Stimulated activated naive B cell treated with anti-CD40 and anti-IgM and Interleukin-4, amounts not matched to agents 10 μg/mL and 1 μg/mL and 100 μg/mL, for 72 hours (primary cell): ENCODE data around the gene STAC3.

ENCODE experiments used
- ATAC-seq, 2 donors: fragments of 150-1000 bp; cut with Tn5 transposase; replicated peaks; 2 replicates each; pipeline ENCODE4 v1.10.0; 2021; ENCODE audit warnings: moderate library complexity in 1 of 2
- DNase-seq: peaks from one replicate; pipeline ENCODE4 v3.0.0; 2021
- H3K27ac Mint-ChIP-seq: one replicate; pipeline ENCODE4 v1.8.0; 2022; ENCODE audit warnings: mild to moderate bottlenecking, mixed read lengths
- H3K27me3 Mint-ChIP-seq, 2 donors: one replicate each; pipeline ENCODE4 v1.8.0; 2022; ENCODE audit warnings: mixed read lengths in 2 of 2
- H3K36me3 Mint-ChIP-seq, 2 donors: one replicate each; pipeline ENCODE4 v1.8.0; 2022; ENCODE audit warnings: mixed read lengths in 2 of 2, mild to moderate bottlenecking in 1 of 2
- H3K4me1 Mint-ChIP-seq, 2 donors: one replicate each; pipeline ENCODE4 v1.8.0; 2022; ENCODE audit warnings: mixed read lengths in 2 of 2, mild to moderate bottlenecking in 1 of 2
- H3K4me3 Mint-ChIP-seq, 2 donors: one replicate each; pipeline ENCODE4 v1.8.0; 2022; ENCODE audit warnings: mild to moderate bottlenecking in 2 of 2, mixed read lengths in 2 of 2, moderate library complexity in 1 of 2
- H3K9me3 Mint-ChIP-seq, 2 donors: one replicate each; pipeline ENCODE4 v1.8.0; 2022; ENCODE audit warnings: mixed read lengths in 2 of 2, mild to moderate bottlenecking in 1 of 2

STAC3 gene

DNA sequence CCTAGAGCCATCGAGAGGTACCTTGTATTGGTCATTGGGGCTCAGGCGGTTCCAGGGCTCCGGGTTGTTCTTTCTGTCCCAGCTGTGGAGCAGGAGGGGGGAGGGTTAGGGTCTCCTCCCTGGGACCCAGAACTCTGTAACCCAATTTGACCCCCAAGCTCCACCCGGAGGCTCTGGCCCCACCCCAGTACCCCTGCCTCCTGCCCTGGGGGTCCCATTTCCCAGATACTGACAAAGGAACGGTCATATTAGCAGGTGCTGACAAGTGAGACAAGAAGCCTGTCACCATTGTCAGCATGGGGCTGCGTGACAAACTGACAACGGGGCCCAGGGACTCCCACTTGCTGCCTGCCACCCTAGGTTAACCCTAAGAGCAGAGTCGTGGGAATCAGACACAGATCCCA, 15.3 kb downstream of the STAC3 start:
- H3K4me3 Mint-ChIP-seq = no peak overlapping the region
- H3K27ac Mint-ChIP-seq = peak overlapping the region; percentile 84
- peaks cover 24 to 29% of the 10 kb centered on the region in 2 donors for H3K27me3 Mint-ChIP-seq
- H3K4me1 Mint-ChIP-seq = peaks cover 69 to 99% of the 10 kb centered on the region in 2 donors
- DNase-seq = no peak
- ATAC-seq = no peak
- H3K36me3 Mint-ChIP-seq = peaks cover 39 to 55% of the 10 kb centered on the region in 2 donors
- no peaks in the 10 kb centered on the region for H3K9me3 Mint-ChIP-seq

DNA sequence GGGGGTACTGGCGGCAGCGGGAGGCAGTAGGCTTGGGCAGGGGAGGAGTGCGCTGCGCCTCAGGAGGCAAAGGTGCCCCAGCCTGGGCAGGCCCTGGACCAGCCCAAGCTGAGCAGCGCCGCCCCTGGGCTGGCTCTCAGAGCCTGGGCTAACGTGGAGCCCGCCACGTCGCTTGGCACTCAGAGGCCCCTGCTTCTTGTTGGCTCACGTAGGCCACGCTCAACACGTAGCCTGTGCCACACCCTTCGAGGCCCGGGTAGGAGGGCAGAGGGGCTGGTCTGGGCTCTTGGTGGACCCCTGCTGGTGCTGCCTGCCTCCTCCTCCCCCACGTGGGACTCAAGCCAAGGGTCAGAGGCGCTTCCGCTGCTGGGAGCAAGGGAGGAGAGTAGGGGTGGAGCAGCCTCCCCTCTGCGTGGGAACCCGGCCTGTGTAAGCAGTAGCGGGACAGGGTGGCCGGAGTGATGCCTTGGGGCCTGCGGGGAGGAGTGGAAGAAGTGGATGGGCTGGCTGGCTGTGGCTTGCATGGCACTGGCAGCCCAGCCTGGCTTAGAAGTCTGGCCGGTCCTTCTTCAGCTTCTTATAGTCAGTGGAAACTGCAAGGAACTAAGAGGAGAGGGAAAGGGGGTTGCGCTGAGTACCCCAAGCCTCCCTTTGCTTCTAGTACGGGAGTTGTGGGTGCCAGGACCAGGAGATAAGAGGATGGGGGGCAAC, 15.8 kb downstream of the STAC3 start:
- H3K27me3 Mint-ChIP-seq = peaks cover 24% of the 10 kb centered on the region in 2 donors
- no peaks in the 10 kb centered on the region for H3K9me3 Mint-ChIP-seq
- peaks cover 45 to 61% of the 10 kb centered on the region in 2 donors for H3K36me3 Mint-ChIP-seq
- no peak for DNase-seq
- H3K4me3 Mint-ChIP-seq = peak overlapping the region in 1 of 2 donors; percentile 61
- peak; percentile 19 to 30 for ATAC-seq
- H3K27ac Mint-ChIP-seq = peak overlapping the region; percentile 94
- H3K4me1 Mint-ChIP-seq = peaks cover 70 to 99% of the 10 kb centered on the region in 2 donors

DNA sequence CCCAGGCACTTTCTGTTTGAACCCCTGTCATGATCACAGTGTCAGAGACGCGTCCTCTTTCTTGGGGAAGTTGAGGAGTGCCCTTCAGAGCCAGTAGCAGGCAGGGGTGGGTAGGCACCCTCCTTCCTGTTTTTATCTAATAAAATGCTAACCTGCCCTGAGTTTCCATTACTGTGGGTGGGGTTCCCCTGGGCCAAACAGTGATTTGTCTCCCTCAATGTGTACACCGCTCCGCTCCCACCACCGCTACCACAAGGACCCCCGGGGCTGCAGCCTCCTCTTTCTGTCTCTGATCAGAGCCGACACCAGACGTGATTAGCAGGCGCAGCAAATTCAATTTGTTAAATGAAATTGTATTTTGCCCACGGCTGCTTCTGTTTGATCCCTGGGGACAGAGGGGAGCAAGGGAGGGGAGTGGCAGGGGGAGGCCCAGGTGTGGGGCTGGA, 16.4 kb downstream of the STAC3 start:
- Mint-ChIP-seq H3K4me1 (peaks cover 70 to 99% of the 10 kb centered on the region in 2 donors), H3K4me3 (peak overlapping the region; percentile 61 to 70), H3K36me3 (peaks cover 47 to 67% of the 10 kb centered on the region in 2 donors), H3K9me3 (no peaks in the 10 kb centered on the region), H3K27me3 (peaks cover 24% of the 10 kb centered on the region in 2 donors), H3K27ac (peak overlapping the region; percentile 94)
- DNase-seq = peak; percentile 64
- ATAC-seq = peak; percentile 65 to 69

DNA sequence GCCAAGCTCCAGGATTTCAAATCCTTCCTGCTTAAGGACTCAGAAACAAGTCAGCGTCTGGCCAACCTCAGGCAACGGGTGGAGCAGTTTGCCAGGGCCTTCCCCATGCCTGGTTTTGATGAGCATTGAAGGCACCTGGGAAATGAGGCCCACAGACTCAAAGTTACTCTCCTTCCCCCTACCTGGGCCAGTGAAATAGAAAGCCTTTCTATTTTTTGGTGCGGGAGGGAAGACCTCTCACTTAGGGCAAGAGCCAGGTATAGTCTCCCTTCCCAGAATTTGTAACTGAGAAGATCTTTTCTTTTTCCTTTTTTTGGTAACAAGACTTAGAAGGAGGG, 16.8 kb downstream of the STAC3 start:
- peak overlapping the region; percentile 94 for H3K27ac Mint-ChIP-seq
- ATAC-seq = no peak
- peaks cover 70 to 99% of the 10 kb centered on the region in 2 donors for H3K4me1 Mint-ChIP-seq
- DNase-seq = no peak
- no peaks in the 10 kb centered on the region for H3K9me3 Mint-ChIP-seq
- H3K36me3 Mint-ChIP-seq = peaks cover 48 to 68% of the 10 kb centered on the region in 2 donors
- peak overlapping the region; percentile 61 to 70 for H3K4me3 Mint-ChIP-seq
- peaks cover 24% of the 10 kb centered on the region in 2 donors for H3K27me3 Mint-ChIP-seq

DNA sequence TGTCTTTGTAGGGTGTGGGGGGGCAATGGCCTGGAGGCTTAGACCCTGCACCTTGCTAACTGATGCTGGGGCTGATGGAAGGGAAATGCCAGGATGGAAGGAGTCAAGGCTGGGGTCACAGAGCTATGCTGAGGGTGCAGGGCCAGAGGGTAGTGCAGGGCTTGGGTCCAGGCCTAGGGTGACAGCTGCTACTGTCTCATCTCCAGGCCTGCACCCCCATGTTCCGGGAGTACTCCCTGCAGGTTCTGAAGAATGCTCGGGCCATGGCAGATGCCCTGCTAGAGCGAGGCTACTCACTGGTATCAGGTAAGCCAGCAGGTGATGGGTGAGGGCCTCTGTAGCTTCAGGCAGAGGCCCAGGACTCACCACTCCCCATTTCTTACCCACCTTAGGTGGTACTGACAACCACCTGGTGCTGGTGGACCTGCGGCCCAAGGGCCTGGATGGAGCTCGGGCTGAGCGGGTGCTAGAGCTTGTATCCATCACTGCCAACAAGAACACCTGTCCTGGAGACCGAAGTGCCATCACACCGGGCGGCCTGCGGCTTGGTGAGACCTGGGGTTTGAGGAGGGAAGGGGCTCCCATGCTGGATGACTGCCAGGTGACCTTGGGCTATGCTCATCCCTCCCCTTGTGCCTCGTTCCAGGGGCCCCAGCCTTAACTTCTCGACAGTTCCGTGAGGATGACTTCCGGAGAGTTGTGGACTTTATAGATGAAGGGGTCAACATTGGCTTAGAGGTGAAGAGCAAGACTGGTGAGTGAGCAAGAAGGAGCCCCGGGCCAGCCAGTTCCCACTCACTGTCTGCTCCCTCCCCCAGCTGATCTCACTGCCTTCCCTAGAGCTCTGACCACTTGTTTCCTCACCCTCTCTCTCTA, 17.4 kb downstream of the STAC3 start:
- Mint-ChIP-seq H3K27me3 (peaks cover 19% of the 10 kb centered on the region in 2 donors), H3K9me3 (no peaks in the 10 kb centered on the region), H3K27ac (peak overlapping the region; percentile 94), H3K36me3 (peaks cover 48 to 68% of the 10 kb centered on the region in 2 donors), H3K4me3 (peak overlapping the region; percentile 61 to 70), H3K4me1 (peaks cover 70 to 100% of the 10 kb centered on the region in 2 donors)
- DNase-seq (no peak), ATAC-seq (no peak)

DNA sequence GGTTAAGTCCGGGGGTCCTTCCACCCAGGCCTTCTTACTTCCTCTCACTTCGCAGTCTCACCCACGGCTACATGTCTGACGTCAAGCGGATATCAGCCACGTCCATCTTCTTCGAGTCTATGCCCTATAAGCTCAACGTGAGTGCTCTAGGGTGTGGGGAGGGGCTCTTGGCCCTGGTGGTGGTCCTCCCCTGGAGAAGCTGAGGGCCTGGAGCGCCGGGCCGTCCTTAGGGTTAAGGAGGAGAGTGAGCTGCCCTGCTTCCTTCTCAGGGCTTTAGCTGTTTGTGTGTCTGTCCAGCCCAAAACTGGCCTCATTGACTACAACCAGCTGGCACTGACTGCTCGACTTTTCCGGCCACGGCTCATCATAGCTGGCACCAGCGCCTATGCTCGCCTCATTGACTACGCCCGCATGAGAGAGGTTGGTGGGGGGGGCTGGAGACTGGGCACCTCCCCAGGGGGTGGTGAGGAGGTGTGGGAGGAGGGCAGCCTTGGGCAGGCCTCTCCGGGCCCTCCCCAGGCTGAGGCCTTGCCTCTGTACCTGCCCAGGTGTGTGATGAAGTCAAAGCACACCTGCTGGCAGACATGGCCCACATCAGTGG, 18.7 kb downstream of the STAC3 start:
- no peak for ATAC-seq
- peak overlapping the region; percentile 56 for H3K27ac Mint-ChIP-seq
- H3K36me3 Mint-ChIP-seq = peaks cover 48 to 63% of the 10 kb centered on the region in 2 donors
- H3K9me3 Mint-ChIP-seq = no peaks in the 10 kb centered on the region
- no peak overlapping the region for H3K4me3 Mint-ChIP-seq
- H3K27me3 Mint-ChIP-seq = peaks cover 11 to 12% of the 10 kb centered on the region in 2 donors
- no peak for DNase-seq
- H3K4me1 Mint-ChIP-seq = peaks cover 67 to 93% of the 10 kb centered on the region in 2 donors

DNA sequence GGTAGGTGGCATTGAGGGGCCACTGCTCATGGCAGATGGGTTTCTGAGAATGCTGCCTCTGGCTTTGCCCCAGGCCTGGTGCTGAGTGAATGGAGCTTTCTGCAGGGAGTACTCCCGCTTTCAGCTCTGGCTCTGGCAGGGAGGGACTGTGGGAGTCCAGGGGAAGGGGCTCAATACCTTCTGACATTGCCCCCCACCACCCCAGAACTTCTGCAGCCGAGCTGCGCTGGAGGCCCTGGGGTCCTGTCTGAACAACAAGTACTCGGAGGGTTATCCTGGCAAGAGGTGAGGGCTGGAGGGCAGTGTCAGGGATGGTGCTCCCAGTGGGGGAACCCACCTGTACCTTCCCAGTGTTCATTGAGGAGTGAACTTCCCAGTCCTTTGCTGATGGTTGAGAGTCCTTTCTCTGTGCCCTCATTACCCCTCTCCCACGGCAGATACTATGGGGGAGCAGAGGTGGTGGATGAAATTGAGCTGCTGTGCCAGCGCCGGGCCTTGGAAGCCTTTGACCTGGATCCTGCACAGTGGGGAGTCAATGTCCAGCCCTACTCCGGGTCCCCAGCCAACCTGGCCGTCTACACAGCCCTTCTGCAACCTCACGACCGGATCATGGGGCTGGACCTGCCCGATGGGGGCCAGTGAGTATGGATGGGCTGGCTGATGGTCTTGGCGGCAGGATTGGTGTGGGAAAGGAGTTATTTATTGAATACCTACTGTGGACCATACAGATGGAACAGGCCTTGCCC, 19.5 kb downstream of the STAC3 start:
- no peak overlapping the region for H3K27ac Mint-ChIP-seq
- peaks cover 68 to 93% of the 10 kb centered on the region in 2 donors for H3K4me1 Mint-ChIP-seq
- peaks cover 5 to 8% of the 10 kb centered on the region in 2 donors for H3K27me3 Mint-ChIP-seq
- ATAC-seq = no peak
- peaks cover 45 to 59% of the 10 kb centered on the region in 2 donors for H3K36me3 Mint-ChIP-seq
- peak overlapping the region; percentile 97 to 99 for H3K4me3 Mint-ChIP-seq
- H3K9me3 Mint-ChIP-seq = no peaks in the 10 kb centered on the region
- DNase-seq = no peak

DNA sequence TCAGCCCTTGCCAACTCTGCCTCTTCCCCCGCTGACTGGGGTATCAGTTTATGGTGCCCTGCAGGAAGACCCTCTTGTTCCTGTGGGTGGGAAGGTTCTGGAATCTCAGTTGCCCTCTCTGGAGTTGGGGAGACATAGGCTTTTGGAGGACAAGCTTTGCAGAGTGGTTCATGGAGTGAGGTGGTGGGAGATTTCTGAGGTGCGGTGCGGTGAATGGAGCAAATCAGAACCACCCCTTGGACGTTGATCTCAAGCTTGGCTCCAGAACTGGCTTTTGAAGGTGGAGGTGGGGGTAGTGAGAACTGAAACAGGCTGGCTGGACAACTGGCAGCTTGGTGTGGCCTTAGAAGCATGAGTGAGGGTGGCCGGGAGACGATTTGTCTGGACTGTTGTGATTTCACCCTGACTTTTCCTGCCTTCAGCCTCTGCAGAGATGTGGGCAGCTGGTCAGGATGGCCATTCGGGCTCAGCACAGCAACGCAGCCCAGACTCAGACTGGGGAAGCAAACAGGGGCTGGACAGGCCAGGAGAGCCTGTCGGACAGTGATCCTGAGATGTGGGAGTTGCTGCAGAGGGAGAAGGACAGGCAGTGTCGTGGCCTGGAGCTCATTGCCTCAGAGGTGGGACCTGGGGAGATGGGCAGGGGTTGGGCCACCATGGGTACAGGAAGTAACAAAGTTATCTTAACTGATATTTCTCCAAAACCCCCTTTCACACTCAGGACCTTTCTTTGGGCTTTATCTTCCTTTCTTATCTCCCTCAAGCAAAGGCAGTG, 20.4 kb downstream of the STAC3 start:
- Mint-ChIP-seq H3K27ac (peak overlapping the region; percentile 98), H3K4me1 (peaks cover 68 to 93% of the 10 kb centered on the region in 2 donors), H3K9me3 (no peaks in the 10 kb centered on the region), H3K36me3 (peaks cover 42 to 52% of the 10 kb centered on the region in 2 donors), H3K4me3 (peak overlapping the region; percentile 97 to 99), H3K27me3 (peaks cover 0 to 13% of the 10 kb centered on the region in 2 donors)
- ATAC-seq (no peak), DNase-seq (no peak)

DNA sequence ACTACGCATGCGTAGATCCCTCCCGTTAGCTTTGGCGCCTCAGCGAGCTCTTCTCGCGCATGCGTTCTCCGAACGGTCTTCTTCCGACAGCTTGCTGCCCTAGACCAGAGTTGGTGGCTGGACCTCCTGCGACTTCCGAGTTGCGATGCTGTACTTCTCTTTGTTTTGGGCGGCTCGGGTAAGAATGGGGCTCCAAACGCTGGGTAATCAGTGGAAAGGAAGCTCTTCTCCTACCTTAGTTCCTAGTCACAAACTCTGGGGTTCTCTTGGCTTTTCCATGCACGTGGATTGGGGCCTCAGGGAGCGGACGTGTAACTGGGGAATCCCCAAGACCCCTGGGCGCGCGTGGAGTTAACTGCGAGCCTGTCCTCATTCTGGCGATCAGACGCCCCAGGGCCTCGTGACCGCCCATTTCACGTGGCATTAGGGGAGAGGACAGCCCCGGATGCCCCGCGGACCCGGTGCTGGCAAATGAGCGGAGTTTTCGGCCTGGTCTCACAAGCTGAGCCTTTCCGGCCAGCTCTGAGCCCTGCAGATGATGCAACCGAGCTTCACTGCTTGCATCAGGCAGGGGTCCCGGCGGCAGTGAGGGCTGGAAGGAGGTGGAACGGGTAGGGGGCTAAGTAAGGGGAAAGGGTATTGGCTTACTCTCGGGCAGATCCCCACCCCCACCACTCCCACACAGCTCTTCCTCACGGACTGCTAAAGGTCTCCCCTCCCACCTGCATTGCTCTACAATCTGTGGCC, 21.2 kb downstream of the STAC3 start, which contains the start of gene SHMT2:
TSS of gene SHMT2 (plus strand) at position 78 of the 747 bp plus-strand sequence. CDS start at position 146, 68 bp downstream.
- Mint-ChIP-seq H3K9me3 (no peaks in the 10 kb centered on the region), H3K27ac (peak within 1 kb of the TSS; percentile 98), H3K4me3 (peak within 1 kb of the TSS; percentile 97 to 99), H3K36me3 (peaks cover 42 to 46% of the 10 kb centered on the region in 2 donors), H3K4me1 (peaks cover 64 to 93% of the 10 kb centered on the region in 2 donors), H3K27me3 (peaks cover 2 to 16% of the 10 kb centered on the region in 2 donors)
- peak; percentile 62 to 70 for ATAC-seq
- DNase-seq = peak; percentile 93

DNA sequence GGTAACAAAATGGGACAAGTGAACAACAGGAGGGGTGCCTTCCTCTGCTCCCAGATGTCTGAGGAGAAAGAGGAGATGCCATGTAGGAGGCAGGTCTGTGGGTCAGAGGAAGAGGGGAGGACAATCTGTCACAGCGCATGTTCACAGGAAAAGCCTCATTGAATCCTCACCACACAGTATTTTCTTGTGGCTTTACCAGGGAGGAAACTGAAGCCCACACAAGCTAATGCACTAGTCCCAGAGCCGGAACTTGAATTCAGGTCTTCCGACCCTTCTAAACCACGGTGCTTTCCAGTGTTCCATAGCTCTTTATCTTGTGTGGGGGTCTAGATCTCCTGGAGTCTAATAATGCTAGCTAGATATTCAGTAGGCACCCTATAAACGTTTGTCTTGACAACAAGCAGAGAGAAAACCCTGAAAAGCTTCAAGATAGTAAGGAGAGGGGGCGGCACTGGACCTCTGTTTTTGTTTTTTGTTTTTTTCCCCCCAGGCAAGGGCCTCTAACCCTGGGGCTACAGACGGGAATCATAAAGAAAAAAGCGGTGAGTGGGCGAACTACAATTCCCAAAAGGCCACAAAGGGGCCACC, 21.8 kb downstream of the STAC3 start:
- Mint-ChIP-seq H3K27me3 (peaks cover 9 to 21% of the 10 kb centered on the region in 2 donors), H3K9me3 (no peaks in the 10 kb centered on the region), H3K4me3 (peak overlapping the region; percentile 97 to 99), H3K36me3 (peaks cover 39% of the 10 kb centered on the region in 2 donors), H3K27ac (peak overlapping the region; percentile 98), H3K4me1 (peaks cover 57 to 93% of the 10 kb centered on the region in 2 donors)
- ATAC-seq (peak; percentile 6 to 13), DNase-seq (no peak)

DNA sequence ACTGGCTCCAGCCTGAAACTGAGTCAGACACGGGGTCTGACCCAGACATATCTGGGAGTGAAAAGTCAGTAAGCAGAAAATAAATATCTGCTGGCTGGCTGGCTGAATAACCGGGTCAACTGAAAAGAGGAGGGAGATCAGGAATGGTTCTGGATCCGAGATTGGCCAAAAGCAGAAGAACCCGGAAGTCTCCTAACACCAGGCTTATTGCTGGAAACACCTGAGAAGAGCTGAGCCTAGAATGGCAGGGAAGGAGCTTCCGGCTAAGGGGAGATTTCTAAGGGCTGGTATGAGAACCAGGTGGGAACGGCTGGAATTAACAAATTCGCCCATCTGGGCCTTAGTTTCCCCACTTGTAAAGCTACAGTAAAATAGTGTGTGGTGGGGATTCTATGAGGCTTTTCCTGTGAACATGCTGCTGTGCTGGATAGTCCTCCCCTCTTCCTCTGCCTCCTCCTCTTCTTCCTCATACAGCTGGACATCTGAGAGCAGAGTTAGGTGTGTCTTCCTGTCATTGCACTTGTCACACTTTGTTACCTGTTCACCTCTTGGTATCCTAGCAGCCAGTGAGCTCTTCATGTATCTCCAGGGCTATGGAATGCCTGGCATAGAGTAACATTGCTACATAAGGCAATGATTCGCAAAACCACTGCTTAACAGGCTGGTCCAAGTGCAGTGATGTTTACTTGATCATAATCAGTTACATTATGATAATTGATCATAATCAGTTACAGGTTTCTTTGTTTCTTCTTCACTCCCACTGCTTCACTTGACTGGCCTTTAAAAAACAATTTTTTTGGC, 23.5 kb downstream of the STAC3 start:
- ATAC-seq (no peak), DNase-seq (no peak)
- peaks cover 56 to 93% of the 10 kb centered on the region in 2 donors for H3K4me1 Mint-ChIP-seq
- H3K9me3 Mint-ChIP-seq = no peaks in the 10 kb centered on the region
- peaks cover 24 to 25% of the 10 kb centered on the region in 2 donors for H3K36me3 Mint-ChIP-seq
- H3K27ac Mint-ChIP-seq = peak overlapping the region; percentile 43
- H3K27me3 Mint-ChIP-seq = peaks cover 25 to 37% of the 10 kb centered on the region in 2 donors
- H3K4me3 Mint-ChIP-seq = peak overlapping the region; percentile 41 to 65
